HCT116 (cell line): ENCODE data around the gene LARP4. TPM values are rescaled to one million over a fixed set of nuclear protein-coding genes. Genes with fewer than 3 reads are reported as not detected.

Source experiments
- ATAC-seq: fragments of 200-7000 bp; cut with Tn5 transposase; 2 replicates; pipeline ENCODE4 v1.9.1; 2020; ENCODE audit warnings: mild to moderate bottlenecking, moderate library complexity
- BruUV-seq: library from RNA; stranded (reverse); fragments of 400-500 nt; replicated peaks from 2 replicates; lab custom pipeline; 2021; lab: Mats Ljungman, UMichigan
- CTCF ChIA-PET: fragments of 300-600 bp; sonication (Branson Sonifier 250); formaldehyde crosslinking; loops from one replicate; lab custom pipeline; 2021; ENCODE audit warnings: antibody characterized with exemption; lab: Charles Lee
- POLR2A ChIA-PET: fragments of 300-600, 350-600 bp; sonication (Branson Sonifier 250); formaldehyde crosslinking; loops from one replicate; lab custom pipeline; 2021; ENCODE audit warnings: antibody characterized with exemption; lab: Charles Lee
- RAD21 ChIA-PET, 2 experiments: fragments of 300-600 bp; sonication (Branson Sonifier 250); formaldehyde crosslinking; loops; one replicate each; lab custom pipeline; 2023; ENCODE audit warnings: low total read pairs in 2 of 2; ENCODE audit not compliant: uncharacterized antibody in 2 of 2, unreplicated experiment in 2 of 2, low non-redundant PET in 1 of 2; lab: Charles Lee
- DNase-seq: peaks from one replicate; pipeline ENCODE4 v3.0.0-alpha.2; 2010; ENCODE audit warnings: low read depth, low spot score
- H2AFZ ChIP-seq: fragments of 200-600 bp; shearing (Covaris generic), sonication (generic); 2 replicates; pipeline ENCODE4 v1.6.1; 2017; ENCODE audit warnings: low read depth, mixed run types, mixed read lengths, antibody characterized with exemption, low read length; ENCODE audit not compliant: poor library complexity, severe bottlenecking
- H3K27ac ChIP-seq: 2 replicates; pipeline ENCODE4 v1.5.1; 2012; ENCODE audit warnings: low read depth, low read length
- H3K27me3 ChIP-seq: fragments of 200-600 bp; sonication (generic); 2 replicates; pipeline ENCODE4 v1.6.1; 2016; ENCODE audit warnings: mixed run types, low read length, mixed read lengths; ENCODE audit not compliant: insufficient read depth
- H3K36me3 ChIP-seq, 2 experiments: fragments of 200-500 bp in 1 of 2; fragments of 200-600 bp in 1 of 2; sonication (Bioruptor generic) in 1 of 2; sonication (generic) in 1 of 2; 2 replicates each; pipeline versions ENCODE4 v1.5.1 to v1.6.1; 2014 to 2016; ENCODE audit warnings: low read length in 2 of 2, inconsistent platforms in 1 of 2, mixed read lengths in 1 of 2, mixed run types in 1 of 2; ENCODE audit not compliant: insufficient read depth in 2 of 2, control insufficient read depth in 1 of 2
- H3K4me1 ChIP-seq, 2 experiments: fragments of 200-600 bp in 1 of 2; sonication (generic) in 1 of 2; 2 replicates each; pipeline versions ENCODE4 v1.5.1 to v1.6.1; 2012 to 2017; ENCODE audit warnings: low read length in 2 of 2, inconsistent platforms in 1 of 2, mild to moderate bottlenecking in 1 of 2, mixed read lengths in 1 of 2, mixed run types in 1 of 2, moderate library complexity in 1 of 2; ENCODE audit not compliant: insufficient read depth in 2 of 2, control insufficient read depth in 1 of 2
- H3K4me2 ChIP-seq: fragments of 200-600 bp; sonication (generic); 2 replicates; pipeline ENCODE4 v1.6.1; 2017; ENCODE audit warnings: mixed run types, low read length, mixed read lengths
- H3K4me3 ChIP-seq, 2 experiments: fragments of 200-600 bp in 1 of 2; sonication (generic) in 1 of 2; replicated peaks in 1 of 2; 2 replicates each; pipeline ENCODE4 v1.5.1; 2011 to 2016; ENCODE audit warnings: low read length in 2 of 2, control low read depth in 1 of 2, low read depth in 1 of 2, mild to moderate bottlenecking in 1 of 2, mixed read lengths in 1 of 2, mixed run types in 1 of 2
- H3K79me2 ChIP-seq: fragments of 200-600 bp; sonication (generic); 2 replicates; pipeline ENCODE4 v1.6.1; 2017; ENCODE audit warnings: mild to moderate bottlenecking, mixed run types, low read length, moderate library complexity, mixed read lengths; ENCODE audit not compliant: insufficient read depth
- H3K9ac ChIP-seq: fragments of 200-600 bp; sonication (generic); 2 replicates; pipeline ENCODE4 v1.6.1; 2016; ENCODE audit warnings: low read length, mixed read lengths
- H3K9me2 ChIP-seq: fragments of 200-600 bp; sonication (generic), shearing (Covaris generic); 2 replicates; pipeline ENCODE4 v1.6.1; 2017; ENCODE audit warnings: mixed run types, mild to moderate bottlenecking, moderate library complexity; ENCODE audit not compliant: insufficient read depth
- H3K9me3 ChIP-seq, 2 experiments: fragments of 200-500 bp in 1 of 2; fragments of 200-600 bp in 1 of 2; sonication (Bioruptor generic) in 1 of 2; sonication (generic) in 1 of 2; 2 replicates each; pipeline ENCODE4 v1.6.1; 2014 to 2017; ENCODE audit warnings: low read length in 2 of 2, mixed read lengths in 2 of 2, inconsistent platforms in 1 of 2, low read depth in 1 of 2, mild to moderate bottlenecking in 1 of 2, mixed run types in 1 of 2, moderate library complexity in 1 of 2; ENCODE audit not compliant: control insufficient read depth in 1 of 2, insufficient read depth in 1 of 2
- H4K20me1 ChIP-seq: fragments of 200-600 bp; sonication (generic), shearing (Covaris generic); 2 replicates; pipeline ENCODE4 v1.6.1; 2017; ENCODE audit warnings: mixed run types, mild to moderate bottlenecking, moderate library complexity; ENCODE audit not compliant: insufficient read depth
- ATF3 ChIP-seq: IDR thresholded peaks from 2 replicates; pipeline ENCODE4 v1.6.1; 2012
- CBX3 ChIP-seq: IDR thresholded peaks from 2 replicates; pipeline ENCODE4 v1.6.1; 2012; ENCODE audit warnings: low read depth
- CEBPB ChIP-seq: IDR thresholded peaks from 2 replicates; pipeline ENCODE4 v1.6.1; 2012; ENCODE audit warnings: low read depth
- EGR1 ChIP-seq: IDR thresholded peaks from 2 replicates; pipeline ENCODE4 v1.6.1; 2012; ENCODE audit warnings: low read depth
- ELF1 ChIP-seq: IDR thresholded peaks from 2 replicates; pipeline ENCODE4 v1.6.1; 2012; ENCODE audit warnings: low read depth, borderline replicate concordance
- FOSL1 ChIP-seq: IDR thresholded peaks from 2 replicates; pipeline ENCODE4 v1.6.1; 2012; ENCODE audit warnings: low read depth
- JUND ChIP-seq: IDR thresholded peaks from 2 replicates; pipeline ENCODE4 v1.6.1; 2012
- MAX ChIP-seq: IDR thresholded peaks from 2 replicates; pipeline ENCODE4 v1.6.1; 2012
- POLR2A ChIP-seq: IDR thresholded peaks from 2 replicates; pipeline ENCODE4 v1.7.0; 2011; ENCODE audit warnings: borderline replicate concordance; ENCODE audit not compliant: insufficient read depth, insufficient read length; ENCODE audit errors: extremely low read depth
- POLR2AphosphoS5 ChIP-seq: IDR thresholded peaks from 2 replicates; pipeline ENCODE4 v1.6.1; 2011; ENCODE audit warnings: mild to moderate bottlenecking, low read depth, low read length, moderate library complexity
- RAD21 ChIP-seq: IDR thresholded peaks from 2 replicates; pipeline ENCODE4 v1.6.1; 2012; ENCODE audit warnings: low read depth, mild to moderate bottlenecking
- SIN3A ChIP-seq: IDR thresholded peaks from 2 replicates; pipeline ENCODE4 v1.6.1; 2012; ENCODE audit warnings: low read depth
- SP1 ChIP-seq: IDR thresholded peaks from 2 replicates; pipeline ENCODE4 v1.6.1; 2012; ENCODE audit warnings: low read depth
- SRF ChIP-seq: IDR thresholded peaks from 2 replicates; pipeline ENCODE4 v1.6.1; 2012; ENCODE audit warnings: low read depth
- TCF7L2 ChIP-seq: IDR thresholded peaks from 2 replicates; pipeline ENCODE4 v1.7.0; 2011; ENCODE audit warnings: borderline replicate concordance, inconsistent platforms; ENCODE audit not compliant: insufficient read depth, insufficient read length; ENCODE audit errors: extremely low read depth
- YY1 ChIP-seq: IDR thresholded peaks from 2 replicates; pipeline ENCODE4 v1.6.1; 2011; ENCODE audit warnings: low read length, low read depth, moderate library complexity, mild to moderate bottlenecking; ENCODE audit not compliant: insufficient replicate concordance; ENCODE audit errors: extremely low read depth
- ZFX ChIP-seq: fragments of 450-650 bp; IDR thresholded peaks from 2 replicates; pipeline ENCODE4 v1.6.1; 2017
- ZNF274 ChIP-seq: fragments of 200-500 bp; sonication (Bioruptor generic); IDR thresholded peaks from 2 replicates; pipeline ENCODE4 v1.6.1; 2014; ENCODE audit warnings: mild to moderate bottlenecking, low read depth, low read length, inconsistent platforms
- intact Hi-C: fragments of 100-400 bp; cut with micrococcal nuclease; formaldehyde crosslinking; loops from 2 replicates; pipeline ENCODE4 v1.10.0; 2022
- total RNA-seq: library from RNA; stranded (reverse); gene quantifications from one replicate; pipeline ENCODE4 v1.2.1, GENCODE V29; 2021; ENCODE audit not compliant: unreplicated experiment

Gene LARP4
- total RNA-seq, 1 experiment from 2014 or later: 76.3 TPM

GRCh38 chr12:50355365-50355764 is 45.3 kb upstream of the LARP4 start:
- TF ChIP-seq EGR1 (no peak), POLR2AphosphoS5 (no peak), FOSL1 (no peak), ZFX (no peak), MAX (no peak), CBX3 (no peak), POLR2A (no peak), TCF7L2 (no peak)
- CTCF ChIA-PET: no interaction called here
- DNase-seq: no peak

GRCh38 chr12:50362671-50363070 is 38.0 kb upstream of the LARP4 start:
- ATAC-seq: no peak
- no peak overlapping the region for H3K27ac ChIP-seq
- CTCF ChIA-PET: no interaction called here
- TF ChIP-seq POLR2A (no peak), ATF3 (no peak), MAX (no peak), SP1 (no peak), POLR2AphosphoS5 (no peak), CBX3 (no peak), RAD21 (no peak), SRF (no peak), CEBPB (no peak), ELF1 (no peak), FOSL1 (no peak), SIN3A (no peak), TCF7L2 (no peak), JUND (no peak), YY1 (no peak), EGR1 (no peak), ZNF274 (no peak)

More at GRCh38 chr12:50355365-50355764, 45.3 kb upstream of the LARP4 start:
- no peaks in the 10 kb centered on the region for H3K9me3 ChIP-seq
- no peaks in the 10 kb centered on the region for H3K9me2 ChIP-seq
- peak overlapping the region; percentile 40; the same call in 1 of the 2 replicates for H3K4me2 ChIP-seq
- no TSS peak for BruUV-seq
- H3K4me3 ChIP-seq: no peak overlapping the region
- no peaks in the 10 kb centered on the region for H3K79me2 ChIP-seq
- ATAC-seq: no peak
- H3K9ac ChIP-seq: no peak overlapping the region
- peaks cover 15 to 26% of the 10 kb centered on the region in 2 experiments for H3K4me1 ChIP-seq
- ChIA-PET POLR2A (no interaction called here), RAD21 (no interaction called here)
- no peak overlapping the region for H3K27ac ChIP-seq
- no peaks in the 10 kb centered on the region for H3K27me3 ChIP-seq
- no peak overlapping the region for H2AFZ ChIP-seq
- intact Hi-C loops: no loop called here
- no peaks in the 10 kb centered on the region for H3K36me3 ChIP-seq
- H4K20me1 ChIP-seq: no peaks in the 10 kb centered on the region

More at GRCh38 chr12:50362671-50363070, 38.0 kb upstream of the LARP4 start:
- Histone ChIP-seq H3K4me1 (peaks cover 11 to 16% of the 10 kb centered on the region in 2 experiments), H3K79me2 (no peaks in the 10 kb centered on the region), H3K36me3 (no peaks in the 10 kb centered on the region), H3K27me3 (no peaks in the 10 kb centered on the region), H4K20me1 (no peaks in the 10 kb centered on the region), H2AFZ (no peak overlapping the region), H3K9me2 (no peaks in the 10 kb centered on the region), H3K4me3 (no peak overlapping the region), H3K9ac (no peak overlapping the region), H3K9me3 (no peaks in the 10 kb centered on the region), H3K4me2 (no peak overlapping the region)
- no TSS peak for BruUV-seq
- intact Hi-C loops: no loop called here
- DNase-seq: no peak
- ChIA-PET POLR2A (interaction anchor here (0.6 kb wide), 1 partner anchor 57 kb away, joined by 3 read pairs; no protein-coding TSS in a partner anchor), RAD21 (no interaction called here)
